Stromal cell of bone marrow (primary cell): ENCODE results near the gene SRP14.

ENCODE experiments used
- DNase-seq: peaks from one replicate; pipeline ENCODE4 v3.0.0-alpha.2; 2012; ENCODE audit warnings: low read depth

The SRP14 gene

DNA sequence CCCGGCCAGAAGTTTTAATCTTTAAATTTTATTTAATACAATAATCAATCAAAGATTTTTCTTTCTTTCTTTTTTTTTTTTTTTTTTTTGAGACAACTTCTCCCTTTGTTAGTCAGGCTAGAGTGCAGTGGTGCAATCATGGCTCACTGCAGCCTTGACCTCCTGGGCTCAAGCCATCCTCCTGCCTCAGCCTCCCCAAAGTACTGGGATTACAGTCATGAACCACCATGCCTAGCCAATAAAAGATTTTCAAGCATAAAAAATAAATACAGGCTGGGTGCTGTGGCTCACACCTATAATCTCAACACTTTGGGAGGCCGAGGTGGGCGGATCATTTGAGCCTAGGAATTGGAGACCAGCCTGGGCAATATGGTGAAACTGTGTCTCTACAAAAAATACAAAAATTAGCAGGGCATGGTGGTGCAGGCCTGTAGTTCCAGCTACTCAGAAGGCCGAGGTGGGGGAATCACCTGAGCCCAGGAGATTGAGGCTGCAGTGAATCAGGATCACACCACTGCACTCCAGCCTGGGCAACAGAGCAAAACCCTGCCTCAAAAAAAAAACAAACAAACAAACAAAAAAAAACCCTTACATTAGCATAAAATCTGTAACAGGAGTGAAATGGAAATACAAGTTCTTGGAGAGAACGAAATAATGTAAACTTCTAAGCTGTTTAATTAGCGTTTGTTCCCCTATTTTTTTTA lies 29.1 kb upstream of the SRP14 start:
- no peak for DNase-seq

DNA sequence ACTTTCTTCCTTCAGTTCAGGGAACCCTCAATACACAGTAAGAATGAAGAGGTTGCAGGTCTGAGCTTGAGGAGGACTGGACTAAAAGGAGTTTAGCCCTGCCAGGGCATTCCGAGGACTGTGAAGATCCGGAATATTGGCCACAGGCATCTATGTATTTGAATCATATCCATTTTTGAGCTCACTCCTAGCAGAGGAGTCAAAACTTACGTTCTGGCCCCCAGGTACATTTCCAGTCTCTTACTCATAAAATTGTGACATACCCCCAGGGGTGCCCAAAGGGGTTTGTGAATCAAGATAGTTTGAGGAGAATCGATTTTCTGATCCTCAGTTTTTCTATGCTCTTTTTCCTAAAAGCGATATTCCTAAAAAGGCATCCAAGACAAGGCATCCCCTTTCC lies 27.6 kb upstream of the SRP14 start:
- DNase-seq, result no peak

DNA sequence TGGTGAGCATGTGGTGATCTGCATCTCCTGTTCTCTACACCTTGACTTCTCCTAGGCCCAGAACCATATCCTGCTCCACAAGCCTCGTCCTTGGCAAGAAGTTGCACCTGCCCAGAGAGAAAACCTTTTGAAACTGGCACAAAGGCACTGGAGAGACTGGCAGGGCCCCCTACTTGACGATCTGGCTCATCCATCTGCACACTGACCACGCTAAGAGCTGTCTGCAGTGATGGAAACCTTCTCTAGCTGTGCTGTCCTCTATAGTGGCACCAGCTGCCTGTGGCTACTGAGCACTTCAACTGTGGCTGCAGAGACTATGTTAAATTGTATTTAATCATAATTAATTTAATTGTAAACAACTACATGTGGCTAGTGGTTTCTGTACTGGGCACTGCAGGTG lies 26.2 kb upstream of the SRP14 start:
- DNase-seq, result no peak

DNA sequence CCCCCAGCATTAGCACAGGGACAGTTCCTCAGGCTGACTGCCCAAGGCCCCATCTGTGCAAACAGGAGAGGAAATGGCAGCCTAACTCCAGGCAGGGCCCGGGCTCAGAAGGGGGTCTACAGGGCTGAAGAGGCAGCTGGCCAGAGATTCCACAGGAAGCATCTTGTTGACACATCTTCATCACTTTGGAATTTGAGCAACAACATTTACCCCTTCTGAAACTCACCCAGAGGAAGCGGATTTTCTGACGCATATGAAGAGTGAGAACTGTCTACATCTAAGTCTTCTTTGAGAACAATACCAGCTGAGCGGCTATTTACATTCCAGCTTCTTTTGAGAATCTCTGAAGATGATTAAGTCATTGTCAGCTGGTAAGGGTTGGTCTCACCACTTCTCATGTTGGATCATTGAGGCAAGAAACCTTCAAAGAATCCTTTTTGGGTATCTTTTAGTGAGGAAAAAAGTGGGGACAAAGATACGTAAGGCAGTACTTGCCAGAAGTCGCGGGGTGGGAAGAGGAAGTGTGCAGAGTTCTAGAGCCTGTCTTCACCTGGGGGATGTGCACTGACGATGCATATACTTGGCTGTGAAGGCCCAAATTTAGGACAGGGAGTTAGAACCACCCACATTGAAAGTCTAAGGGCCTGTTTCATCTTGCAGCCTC lies 25.4 kb upstream of the SRP14 start:
- no peak for DNase-seq

DNA sequence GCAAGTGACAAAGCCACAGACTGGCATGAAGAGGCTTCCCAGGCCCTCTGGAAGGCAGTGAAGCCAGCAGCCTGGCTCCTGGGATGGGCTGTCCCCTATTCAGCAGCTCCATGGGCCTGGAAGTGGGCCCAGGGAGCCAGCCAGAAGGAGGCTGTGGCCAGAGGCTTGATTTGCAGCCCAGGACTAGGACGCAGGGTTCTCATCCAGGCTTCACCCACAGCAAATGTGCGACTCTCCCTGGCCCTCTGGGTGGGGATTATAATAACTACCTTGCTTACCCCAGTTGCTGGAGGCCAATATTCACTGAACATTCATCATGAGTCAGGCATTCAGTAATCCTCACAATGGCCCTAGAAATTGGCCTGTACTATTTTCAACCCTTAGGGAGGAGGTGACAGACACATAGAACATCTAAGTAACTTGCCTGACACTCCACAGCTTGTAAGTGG lies 24.6 kb upstream of the SRP14 start:
- no peak for DNase-seq

DNA sequence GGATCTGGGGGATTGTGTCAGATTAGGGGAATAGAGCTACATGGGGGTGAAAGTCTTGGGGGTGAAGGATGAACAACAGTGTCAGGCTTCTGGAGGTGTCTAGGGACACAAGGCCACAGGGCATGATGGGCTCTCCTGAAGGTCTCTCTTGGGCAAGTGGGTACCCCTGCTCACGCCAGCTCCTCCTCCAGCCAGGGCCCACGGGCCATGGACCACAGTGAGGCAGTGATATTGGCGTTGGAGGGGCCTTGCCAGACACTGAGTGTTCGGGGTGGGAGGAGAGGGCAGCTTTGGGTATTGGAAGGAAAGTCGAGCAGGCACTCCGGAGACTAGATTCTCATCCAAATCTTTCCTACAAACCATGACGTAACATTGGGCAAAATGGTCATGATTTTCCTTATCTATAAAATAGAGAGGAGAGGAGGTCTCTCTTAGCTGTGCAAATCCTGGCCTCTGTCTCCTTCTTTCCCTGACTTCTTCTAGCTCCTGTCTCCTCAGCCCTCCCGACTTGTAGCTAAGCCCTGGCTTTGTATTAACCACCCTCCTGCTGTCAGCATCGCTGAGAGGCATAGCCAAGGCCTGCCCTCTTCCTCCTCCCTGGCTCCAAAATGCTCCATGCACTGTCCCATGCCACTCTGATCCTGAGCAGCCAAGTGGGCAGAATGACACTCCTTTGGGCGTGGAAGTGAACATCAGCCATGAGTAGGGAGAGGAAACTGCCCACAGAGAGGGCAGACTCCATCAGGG lies 24.0 kb upstream of the SRP14 start:
- DNase-seq, result no peak

DNA sequence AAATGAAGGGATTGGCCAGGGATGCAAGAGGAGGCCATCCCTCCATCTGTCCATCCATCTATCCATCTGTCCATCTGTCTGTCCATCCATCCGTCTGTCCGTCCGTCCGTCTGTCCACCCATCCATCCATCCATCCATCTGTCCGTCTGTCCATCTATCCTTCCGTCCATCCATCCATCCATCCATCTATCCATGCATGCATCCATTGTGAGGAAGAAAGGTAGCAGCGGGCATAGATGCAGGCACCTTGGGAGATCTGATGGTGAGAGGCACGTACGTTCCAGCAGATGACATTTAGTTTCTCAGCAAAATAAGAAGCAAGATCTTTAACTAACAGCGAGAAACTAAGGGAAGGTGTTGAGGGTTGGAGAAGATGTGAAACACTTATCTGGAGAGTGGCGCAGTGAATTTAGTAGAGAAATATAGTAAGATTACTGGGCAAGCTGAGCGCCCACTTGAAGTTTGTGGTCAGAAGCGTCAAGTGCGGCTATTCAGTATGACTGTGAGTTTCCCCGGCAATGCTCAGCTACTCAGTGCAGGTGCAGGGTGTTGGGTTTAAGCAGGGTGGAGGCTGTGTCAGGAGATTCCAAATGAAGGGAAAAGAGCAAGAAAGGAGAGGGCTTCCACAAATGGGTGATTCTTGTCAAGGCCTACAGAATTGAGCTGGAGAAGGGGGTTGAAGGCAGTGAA lies 22.4 kb upstream of the SRP14 start:
- no peak for DNase-seq

DNA sequence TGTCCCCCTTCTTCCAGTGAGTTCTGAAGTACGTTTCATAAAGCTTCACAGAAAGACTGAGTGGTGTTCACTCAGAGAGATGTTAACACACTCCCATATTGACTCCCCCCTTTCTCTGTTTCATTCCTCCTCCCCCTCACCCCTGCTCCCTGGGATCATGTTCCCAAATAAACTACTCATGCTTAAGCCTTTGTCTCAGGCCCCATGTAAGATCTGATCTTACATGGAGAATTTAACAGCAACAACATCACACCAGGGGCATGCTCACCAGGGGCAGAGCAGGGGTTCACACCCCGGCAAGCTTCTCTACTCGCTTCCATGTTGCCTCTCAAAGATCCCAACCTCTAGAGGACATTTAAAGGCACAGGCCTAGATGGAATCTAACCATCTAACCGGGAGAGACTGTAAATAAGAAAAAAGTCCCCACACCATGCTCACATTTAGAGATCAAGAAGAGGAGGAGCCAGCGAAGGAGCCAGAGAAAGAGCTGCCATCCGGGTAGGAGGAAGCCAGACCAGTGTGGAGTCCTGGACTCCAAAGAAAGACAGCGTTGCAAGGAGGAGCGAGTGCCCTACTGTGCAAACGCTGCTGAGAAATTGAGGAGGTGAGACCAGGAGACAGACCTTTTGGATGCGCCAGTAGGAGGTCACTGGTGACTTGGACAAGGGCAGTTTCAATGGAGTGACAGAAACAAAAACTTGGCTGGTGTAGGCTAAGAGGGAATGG lies 21.4 kb upstream of the SRP14 start:
- no peak for DNase-seq

DNA sequence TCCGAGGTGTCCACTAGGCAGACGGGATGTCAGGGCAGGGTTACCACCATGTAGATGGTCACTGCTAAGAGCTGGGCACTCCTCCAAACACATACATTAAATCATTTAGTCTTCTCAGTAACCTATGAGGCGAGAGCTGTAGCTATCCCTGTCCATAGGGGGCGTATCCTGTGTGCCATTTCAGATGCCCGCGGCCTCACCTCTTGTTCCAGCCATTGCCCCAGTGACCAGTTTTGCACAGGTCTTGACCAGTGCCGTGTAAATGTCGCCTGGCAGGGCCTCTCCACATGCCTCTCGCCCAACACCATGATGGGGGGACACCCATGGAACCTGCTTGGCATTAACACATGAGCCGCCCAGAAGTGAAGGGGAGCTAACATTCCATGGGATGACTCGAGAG lies 20.8 kb upstream of the SRP14 start:
- DNase-seq, result no peak

DNA sequence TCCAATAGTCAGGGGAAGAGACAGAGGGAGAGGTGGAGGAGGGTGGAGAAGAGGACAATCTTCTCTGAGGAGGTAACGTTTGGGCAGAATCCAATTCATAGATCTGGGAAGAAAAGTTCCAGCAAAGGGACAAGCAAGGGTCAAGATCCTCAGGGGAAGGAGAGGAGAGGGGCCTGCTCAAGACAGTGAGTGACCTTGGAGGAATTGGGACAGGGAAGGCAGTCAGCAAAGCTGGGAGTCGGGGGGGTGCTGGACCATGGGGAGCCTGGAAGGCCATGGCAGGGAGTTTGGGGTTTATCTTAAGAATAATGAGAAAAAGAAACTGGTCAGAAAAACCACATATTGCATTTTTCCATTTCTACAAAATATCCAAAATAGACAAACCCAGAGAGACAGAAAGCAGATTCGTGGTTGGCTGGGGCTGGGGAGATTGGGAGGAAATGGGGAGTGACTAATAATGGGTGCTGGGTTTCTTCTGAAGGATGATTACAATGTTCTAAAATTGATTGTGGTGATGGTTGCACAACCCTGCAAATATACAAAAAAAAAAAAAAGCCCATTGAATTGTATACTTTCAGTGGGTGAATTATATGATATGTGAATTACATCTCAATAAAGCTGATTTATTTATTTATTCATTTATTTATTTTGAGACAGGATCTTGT lies 19.6 kb upstream of the SRP14 start:
- DNase-seq, result peak; percentile 69

DNA sequence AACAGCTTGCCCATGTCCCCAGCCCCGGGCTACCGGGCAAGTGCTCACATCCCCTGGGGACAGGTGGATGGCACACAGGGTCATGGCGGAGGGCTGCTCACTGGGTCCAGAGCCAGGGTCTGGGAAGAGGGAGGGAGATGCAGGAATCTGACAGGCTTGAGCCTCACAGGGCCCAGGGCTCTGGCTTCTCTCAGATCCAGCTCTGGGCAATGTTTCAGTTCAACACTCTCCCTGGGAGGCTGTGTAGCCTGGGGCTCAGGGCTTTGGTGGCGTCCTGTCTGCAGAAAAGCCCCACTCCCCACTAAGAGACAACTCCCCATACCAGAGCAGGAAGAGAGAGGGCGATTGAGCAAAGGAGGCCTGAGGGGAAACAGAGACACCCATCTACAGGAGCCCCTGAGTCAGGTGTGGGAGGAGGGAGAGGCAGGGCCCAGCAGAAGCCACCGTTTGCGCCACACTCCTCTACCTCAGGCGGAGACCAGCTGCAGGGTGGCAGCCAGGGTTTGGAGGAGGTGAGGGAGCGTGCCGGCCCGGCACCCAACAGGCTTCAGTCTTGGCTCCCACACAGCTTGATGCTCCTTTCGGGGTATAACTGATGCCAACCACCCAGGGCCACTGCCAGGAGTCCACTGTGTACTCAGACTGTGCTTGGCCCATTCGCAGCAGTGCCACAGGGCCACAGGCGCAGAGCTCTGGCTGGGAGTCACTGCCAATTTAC lies 16.8 kb upstream of the SRP14 start:
- DNase-seq, result no peak

DNA sequence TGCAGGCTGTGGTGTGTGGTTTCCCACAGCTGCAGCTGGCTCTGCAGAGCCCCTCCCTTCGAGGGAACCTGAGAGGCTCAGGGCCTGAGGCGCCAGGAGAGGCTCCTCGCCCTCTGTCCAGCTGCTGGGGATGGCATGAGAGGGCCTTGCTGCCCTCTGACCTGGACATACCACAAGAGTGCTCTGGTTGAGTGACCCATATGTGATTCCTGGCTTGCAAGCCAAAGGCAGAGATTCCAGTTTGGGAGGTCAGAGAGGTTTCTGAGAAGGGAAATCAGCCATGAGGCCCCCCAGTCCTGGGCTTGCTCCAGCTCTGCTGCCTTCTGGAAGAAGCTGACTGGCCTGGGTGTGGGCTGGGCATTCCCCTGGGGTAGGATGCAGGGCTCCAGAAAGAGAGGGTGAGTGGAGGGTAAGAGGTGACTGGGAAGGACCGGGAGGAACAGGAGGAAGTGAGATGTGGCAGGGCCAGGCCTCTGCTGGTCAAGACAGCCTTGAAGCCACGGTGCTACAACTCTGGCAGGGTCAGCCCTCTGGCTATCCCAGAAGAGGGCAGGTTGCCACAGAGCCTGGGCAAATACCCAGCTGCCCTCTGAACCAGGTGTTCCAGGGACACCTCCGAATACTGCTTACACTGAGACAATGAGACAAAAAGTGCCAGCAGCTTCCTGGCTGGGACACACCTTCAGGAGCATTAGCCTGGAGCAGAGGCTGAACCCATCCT lies 16.0 kb upstream of the SRP14 start:
- no peak for DNase-seq

DNA sequence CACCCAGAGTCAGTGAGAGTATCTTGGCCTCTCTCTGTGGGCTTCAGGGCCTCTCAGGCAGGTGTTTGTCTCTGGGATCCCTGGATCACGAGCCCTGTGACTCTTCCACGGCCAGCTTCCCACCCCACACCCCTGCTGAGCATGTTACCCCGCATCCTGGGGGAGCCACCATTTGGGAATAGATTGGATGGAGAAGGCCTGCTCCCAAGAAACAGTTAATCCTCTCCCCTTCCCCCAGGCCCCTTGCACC lies 15.5 kb upstream of the SRP14 start:
- DNase-seq, result no peak

DNA sequence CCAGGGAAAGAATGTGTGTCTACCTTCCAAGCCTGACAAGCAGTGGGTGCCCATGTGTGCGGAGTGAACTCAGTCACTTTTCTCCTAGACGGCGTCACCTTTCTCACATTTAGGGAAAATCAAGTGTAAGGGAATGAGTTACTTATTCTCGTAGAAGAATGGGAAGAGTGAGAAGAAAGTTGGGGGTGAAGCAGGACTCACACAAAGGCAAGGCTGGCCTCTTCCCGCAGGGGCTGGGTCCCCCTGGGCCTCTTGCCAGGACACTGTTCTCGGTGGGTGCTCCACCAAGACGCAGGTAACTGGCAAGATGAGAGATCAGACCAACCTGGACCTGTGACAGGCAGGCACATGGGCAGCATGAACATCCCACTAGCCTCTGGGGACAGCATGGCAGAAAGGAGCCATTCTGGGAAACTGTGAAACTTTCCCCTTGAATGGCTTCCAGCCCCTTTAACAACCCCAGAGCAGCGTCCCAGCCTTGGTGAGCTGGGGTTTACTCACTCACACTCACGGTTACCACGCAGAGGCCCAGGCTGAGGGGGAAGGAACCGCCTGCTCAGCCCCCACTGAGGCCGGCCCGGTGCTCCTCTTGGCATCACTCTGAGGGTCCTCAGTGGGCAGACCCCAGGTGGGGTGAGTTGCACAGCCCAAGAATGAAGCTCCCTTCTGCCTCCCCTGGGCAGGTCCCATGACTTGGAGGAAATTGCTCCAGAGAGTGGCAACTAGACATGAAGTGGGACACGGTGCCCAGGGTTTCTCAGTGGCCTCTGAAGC lies 15.0 kb upstream of the SRP14 start:
- no peak for DNase-seq

DNA sequence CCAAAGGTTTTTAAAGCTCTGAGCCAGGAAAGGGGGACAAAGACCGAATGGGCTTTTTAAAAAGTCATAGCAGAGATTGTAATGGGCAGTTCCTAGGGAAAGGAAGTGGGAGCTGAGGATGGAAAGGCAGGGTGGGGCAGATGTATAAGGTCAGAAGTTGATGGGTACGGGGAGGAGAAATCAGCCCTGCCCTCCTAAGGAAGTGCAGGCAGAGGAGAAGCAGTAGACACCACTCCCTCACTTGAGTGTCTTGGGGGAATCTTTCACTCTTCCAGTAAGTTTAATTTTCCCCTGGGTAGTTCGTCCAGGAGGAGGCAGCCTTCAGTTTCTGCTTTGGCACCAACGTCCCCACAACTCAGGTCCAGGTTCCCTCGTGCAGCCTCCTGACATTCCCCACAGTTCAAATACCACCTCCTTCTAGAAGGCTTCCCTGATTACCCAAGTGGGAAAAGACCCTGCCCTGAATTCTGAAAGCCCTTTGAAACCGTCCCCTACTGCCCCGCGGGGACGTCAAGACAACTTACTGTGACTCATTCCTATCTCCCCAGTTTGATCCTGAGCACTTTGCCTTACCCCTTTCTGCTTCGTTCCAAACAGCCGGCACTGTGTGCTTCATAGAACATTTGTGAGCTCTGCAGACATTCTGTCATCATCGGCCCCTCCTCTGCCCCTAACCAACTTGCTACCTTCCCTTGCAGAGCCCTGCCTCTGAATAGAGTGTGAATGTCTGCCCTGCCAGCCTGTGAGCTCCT lies 14.3 kb upstream of the SRP14 start:
- no peak for DNase-seq

DNA sequence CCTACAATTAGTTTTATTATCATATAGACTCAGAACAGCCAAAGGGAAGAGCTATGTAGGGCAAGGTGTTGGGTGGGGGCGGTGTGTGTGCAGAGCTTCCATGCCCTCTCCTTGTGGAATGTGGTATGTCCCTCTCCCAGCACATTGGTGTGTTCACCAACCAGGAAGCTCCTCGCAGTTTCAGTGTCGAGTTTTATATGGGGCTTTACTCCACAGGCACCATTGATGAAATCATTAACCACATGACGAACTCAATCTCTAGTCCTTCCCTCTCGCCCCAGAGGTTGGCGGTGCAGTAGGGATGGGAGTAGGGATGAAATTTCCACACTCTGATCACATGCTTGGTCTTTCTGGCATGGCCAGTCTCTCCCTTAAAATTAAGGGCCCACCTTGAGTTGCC lies 13.6 kb upstream of the SRP14 start:
- DNase-seq, result no peak

DNA sequence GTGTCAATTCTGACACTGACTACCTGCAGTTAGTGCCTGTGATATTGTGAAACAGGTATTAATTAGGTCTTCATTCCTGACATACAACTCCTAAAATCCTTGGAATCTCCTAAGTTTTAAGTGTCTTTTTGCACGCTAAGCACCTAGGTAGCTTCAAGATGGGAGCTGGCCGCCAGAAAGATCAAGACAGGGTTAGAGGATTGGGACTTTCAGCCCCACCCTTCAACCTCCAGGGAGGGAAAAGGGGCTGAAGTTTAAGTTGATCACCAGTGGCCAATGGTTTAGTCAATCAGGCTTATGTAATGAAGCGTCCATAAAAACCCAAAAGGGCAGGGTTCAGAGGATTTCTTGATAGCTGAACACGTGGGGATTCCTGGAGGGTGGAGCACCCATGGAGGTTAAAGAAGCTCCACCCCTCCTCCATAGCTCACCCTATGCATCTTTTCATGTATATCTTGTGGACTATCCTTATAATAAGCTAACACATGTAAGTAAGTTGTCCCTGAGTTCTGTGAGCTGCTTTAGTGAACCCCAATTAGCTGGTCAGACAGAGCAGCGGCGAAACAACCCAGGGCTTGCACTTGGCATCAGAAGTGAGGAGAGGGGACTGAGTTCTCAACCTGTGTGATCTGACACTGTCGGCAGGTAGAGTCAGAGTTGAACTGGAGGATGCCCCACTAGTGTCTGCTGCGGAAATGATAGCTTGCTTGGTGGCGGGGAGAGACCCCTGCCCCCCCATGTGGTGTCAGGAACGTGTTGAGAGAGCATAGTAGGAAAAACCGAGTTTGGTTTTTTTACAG lies 12.8 kb upstream of the SRP14 start:
- DNase-seq, result no peak
